HEK293 (cell line): Measurements from ENCODE around the gene TMEM255B.

Experiments used
- RBAK ChIP-seq: fragments of 450-650 bp; formaldehyde crosslinking; IDR thresholded peaks from 2 replicates; pipeline ENCODE4 v1.5.1; 2016; ENCODE audit warnings: missing biosample characterization, missing genetic modification characterization
- REPIN1 ChIP-seq: fragments of 450-650 bp; formaldehyde crosslinking; IDR thresholded peaks from 2 replicates; pipeline ENCODE4 v1.5.1; 2017; ENCODE audit warnings: missing biosample characterization, missing genetic modification characterization, low read depth
- SCRT2 ChIP-seq: fragments of 450-650 bp; formaldehyde crosslinking; IDR thresholded peaks from 2 replicates; pipeline ENCODE4 v1.5.1; 2016; ENCODE audit warnings: missing biosample characterization, missing genetic modification characterization
- ZFP3 ChIP-seq: fragments of 450-650 bp; formaldehyde crosslinking; IDR thresholded peaks from 2 replicates; pipeline ENCODE4 v1.5.1; 2016; ENCODE audit warnings: low read depth, missing biosample characterization, missing genetic modification characterization
- ZNF24 ChIP-seq: fragments of 450-650 bp; formaldehyde crosslinking; IDR thresholded peaks from 2 replicates; pipeline ENCODE4 v1.5.1; 2016; ENCODE audit warnings: missing biosample characterization, missing genetic modification characterization
- ZNF274 ChIP-seq, 2 experiments: fragments of 200-500 bp in 1 of 2; fragments of 450-650 bp in 1 of 2; sonication (Bioruptor generic) in 1 of 2; formaldehyde crosslinking in 1 of 2; IDR thresholded peaks; 2 replicates each; pipeline versions ENCODE4 v1.5.1 to v1.6.1; 2014 to 2016; ENCODE audit warnings: borderline replicate concordance in 1 of 2, inconsistent platforms in 1 of 2, low read length in 1 of 2, missing biosample characterization in 1 of 2, missing genetic modification characterization in 1 of 2
- ZNF335 ChIP-seq: fragments of 450-650 bp; formaldehyde crosslinking; conservative IDR thresholded peaks from 2 replicates; pipeline ENCODE4 v1.5.1; 2016; ENCODE audit warnings: missing biosample characterization, missing genetic modification characterization
- ZNF473 ChIP-seq: fragments of 450-650 bp; formaldehyde crosslinking; IDR thresholded peaks from 2 replicates; pipeline ENCODE4 v1.5.1; 2017; ENCODE audit warnings: missing biosample characterization, missing genetic modification characterization
- ZNF530 ChIP-seq: fragments of 450-650 bp; formaldehyde crosslinking; IDR thresholded peaks from 2 replicates; pipeline ENCODE4 v1.5.1; 2016; ENCODE audit warnings: low read depth, missing biosample characterization, missing genetic modification characterization
- ZNF701 ChIP-seq: fragments of 450-650 bp; formaldehyde crosslinking; IDR thresholded peaks from 2 replicates; pipeline ENCODE4 v1.5.1; 2016; ENCODE audit warnings: missing biosample characterization, missing genetic modification characterization
- TF ChIP-seq, protein P1 (sequence below): sonication (generic); formaldehyde crosslinking; IDR thresholded peaks from 2 replicates; pipeline ENCODE4 v1.8.1; 2022; ENCODE audit warnings: mild to moderate bottlenecking, moderate library complexity, missing genetic modification reagents
- TF ChIP-seq, protein P2 (sequence below): fragments of 450-650 bp; formaldehyde crosslinking; IDR thresholded peaks from 2 replicates; pipeline ENCODE4 v1.5.1; 2016; ENCODE audit warnings: missing biosample characterization, missing genetic modification characterization
- TF ChIP-seq, protein P3 (sequence below): fragments of 450-650 bp; formaldehyde crosslinking; IDR thresholded peaks from 2 replicates; pipeline ENCODE4 v1.5.1; 2016; ENCODE audit warnings: missing biosample characterization, missing genetic modification characterization

DNA sequence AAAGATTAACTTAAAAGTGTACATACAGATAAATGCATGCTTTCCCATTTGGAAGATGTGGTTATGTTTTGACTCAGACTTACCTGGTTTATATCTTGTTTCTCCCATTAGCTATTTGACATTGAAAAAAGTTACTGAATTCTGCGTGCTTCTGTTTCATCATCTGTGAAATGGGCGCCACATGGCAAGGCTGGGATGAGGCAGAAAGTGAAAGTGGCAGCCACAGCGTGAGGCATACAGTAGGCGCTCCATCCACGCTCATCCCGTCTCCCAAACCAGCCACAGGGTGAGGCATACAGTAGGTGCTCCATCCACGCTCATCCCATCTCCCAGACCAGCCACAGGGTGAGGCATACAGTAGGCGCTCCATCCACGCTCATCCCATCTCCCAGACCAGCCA is 14.0 kb upstream of the TMEM255B start:
- TF ChIP-seq ZNF24 (tag by site-specific recombination) (no peak), ZNF274 (IDR thresholded peaks at IDR 0.05; ENCODE audit: low read length) (no peak), ZNF274 (tag by site-specific recombination; IDR thresholded peaks at IDR 0.05; ENCODE audit: borderline replicate concordance) (no peak), ZNF530 (tag by site-specific recombination) (no peak), ZNF335 (tag by site-specific recombination) (no peak), RBAK (tag by site-specific recombination) (no peak), ZNF473 (tag by site-specific recombination) (no peak), SCRT2 (tag by site-specific recombination) (no peak), REPIN1 (tag by site-specific recombination) (no peak), ZNF701 (tag by site-specific recombination) (no peak), ZFP3 (tag by site-specific recombination) (no peak)
- TF ChIP-seq, protein P1, sequence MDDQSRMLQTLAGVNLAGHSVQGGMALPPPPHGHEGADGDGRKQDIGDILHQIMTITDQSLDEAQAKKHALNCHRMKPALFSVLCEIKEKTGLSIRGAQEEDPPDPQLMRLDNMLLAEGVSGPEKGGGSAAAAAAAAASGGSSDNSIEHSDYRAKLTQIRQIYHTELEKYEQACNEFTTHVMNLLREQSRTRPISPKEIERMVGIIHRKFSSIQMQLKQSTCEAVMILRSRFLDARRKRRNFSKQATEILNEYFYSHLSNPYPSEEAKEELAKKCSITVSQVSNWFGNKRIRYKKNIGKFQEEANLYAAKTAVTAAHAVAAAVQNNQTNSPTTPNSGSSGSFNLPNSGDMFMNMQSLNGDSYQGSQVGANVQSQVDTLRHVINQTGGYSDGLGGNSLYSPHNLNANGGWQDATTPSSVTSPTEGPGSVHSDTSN (CRISPR knock-in tag) = no peak
- TF ChIP-seq, protein P2, sequence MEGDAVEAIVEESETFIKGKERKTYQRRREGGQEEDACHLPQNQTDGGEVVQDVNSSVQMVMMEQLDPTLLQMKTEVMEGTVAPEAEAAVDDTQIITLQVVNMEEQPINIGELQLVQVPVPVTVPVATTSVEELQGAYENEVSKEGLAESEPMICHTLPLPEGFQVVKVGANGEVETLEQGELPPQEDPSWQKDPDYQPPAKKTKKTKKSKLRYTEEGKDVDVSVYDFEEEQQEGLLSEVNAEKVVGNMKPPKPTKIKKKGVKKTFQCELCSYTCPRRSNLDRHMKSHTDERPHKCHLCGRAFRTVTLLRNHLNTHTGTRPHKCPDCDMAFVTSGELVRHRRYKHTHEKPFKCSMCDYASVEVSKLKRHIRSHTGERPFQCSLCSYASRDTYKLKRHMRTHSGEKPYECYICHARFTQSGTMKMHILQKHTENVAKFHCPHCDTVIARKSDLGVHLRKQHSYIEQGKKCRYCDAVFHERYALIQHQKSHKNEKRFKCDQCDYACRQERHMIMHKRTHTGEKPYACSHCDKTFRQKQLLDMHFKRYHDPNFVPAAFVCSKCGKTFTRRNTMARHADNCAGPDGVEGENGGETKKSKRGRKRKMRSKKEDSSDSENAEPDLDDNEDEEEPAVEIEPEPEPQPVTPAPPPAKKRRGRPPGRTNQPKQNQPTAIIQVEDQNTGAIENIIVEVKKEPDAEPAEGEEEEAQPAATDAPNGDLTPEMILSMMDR (tag by site-specific recombination) = no peak
- TF ChIP-seq, protein P3, sequence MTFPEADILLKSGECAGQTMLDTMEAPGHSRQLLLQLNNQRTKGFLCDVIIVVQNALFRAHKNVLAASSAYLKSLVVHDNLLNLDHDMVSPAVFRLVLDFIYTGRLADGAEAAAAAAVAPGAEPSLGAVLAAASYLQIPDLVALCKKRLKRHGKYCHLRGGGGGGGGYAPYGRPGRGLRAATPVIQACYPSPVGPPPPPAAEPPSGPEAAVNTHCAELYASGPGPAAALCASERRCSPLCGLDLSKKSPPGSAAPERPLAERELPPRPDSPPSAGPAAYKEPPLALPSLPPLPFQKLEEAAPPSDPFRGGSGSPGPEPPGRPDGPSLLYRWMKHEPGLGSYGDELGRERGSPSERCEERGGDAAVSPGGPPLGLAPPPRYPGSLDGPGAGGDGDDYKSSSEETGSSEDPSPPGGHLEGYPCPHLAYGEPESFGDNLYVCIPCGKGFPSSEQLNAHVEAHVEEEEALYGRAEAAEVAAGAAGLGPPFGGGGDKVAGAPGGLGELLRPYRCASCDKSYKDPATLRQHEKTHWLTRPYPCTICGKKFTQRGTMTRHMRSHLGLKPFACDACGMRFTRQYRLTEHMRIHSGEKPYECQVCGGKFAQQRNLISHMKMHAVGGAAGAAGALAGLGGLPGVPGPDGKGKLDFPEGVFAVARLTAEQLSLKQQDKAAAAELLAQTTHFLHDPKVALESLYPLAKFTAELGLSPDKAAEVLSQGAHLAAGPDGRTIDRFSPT (tag by site-specific recombination) = no peak
